ENCODE results near the gene ARCN1. TPM values are rescaled to one million over a fixed set of nuclear protein-coding genes. Genes with fewer than 3 reads are reported as not detected.

The ARCN1 gene
- total and polyA plus RNA-seq, 9 of the 15 experiments (the other 6 are each of a cell fraction or from before 2014, with no cell fraction given), result 30.0 to 224 (median 76.4) TPM

- no peak for TF ChIP-seq ZNF518B (CRISPR knock-in tag; IDR thresholded peaks at IDR 0.05)
- TF ChIP-seq FOXM1 (IDR thresholded peaks at IDR 0.05; ENCODE audit: low read depth), result no peak
- TF ChIP-seq FOXM1 (CRISPR knock-in tag; IDR thresholded peaks at IDR 0.05; ENCODE audit: low read depth), result no peak
- no peak for TF ChIP-seq POU5F1 (IDR thresholded peaks at IDR 0.05; ENCODE audit: borderline replicate concordance, low read depth, low read length, partially characterized antibody)
- no peak for TF ChIP-seq ZNF780A (CRISPR knock-in tag; IDR thresholded peaks at IDR 0.05)
- TF ChIP-seq KLF13 (tag; IDR thresholded peaks at IDR 0.05; ENCODE audit: borderline replicate concordance, low read depth), result no peak
- TF ChIP-seq ZNF830 (CRISPR knock-in tag; IDR thresholded peaks at IDR 0.05), result no peak
- TF ChIP-seq ZNF512 (tag; IDR thresholded peaks at IDR 0.05), result no peak
- no peak for TF ChIP-seq ZNF699 (CRISPR knock-in tag; IDR thresholded peaks at IDR 0.05; ENCODE audit: insufficient replicate concordance)
- TF ChIP-seq U2AF2 (optimal IDR thresholded peaks at IDR 0.05; ENCODE audit: low read depth, low read length), result no peak
Observed at GRCh38 chr11:118530180-118530682, 42.0 kb upstream of the ARCN1 start (continued).

Measured in K562 (cell line).